HG03432 (cell line): ENCODE measurements around the gene ITPK1.
"Not testable (repeated sequence)": the region's sequence is repeated elsewhere in the genome, so short reads cannot be mapped to it uniquely, and the experiment has no call there.

Experiments
- ATAC-seq: cut with Tn5 transposase; IDR thresholded peaks from one replicate; pipeline ENCODE4 v1.9.1; 2021; ENCODE audit warnings: mild to moderate bottlenecking, moderate library complexity; ENCODE audit not compliant: unreplicated experiment

The ITPK1 gene

DNA sequence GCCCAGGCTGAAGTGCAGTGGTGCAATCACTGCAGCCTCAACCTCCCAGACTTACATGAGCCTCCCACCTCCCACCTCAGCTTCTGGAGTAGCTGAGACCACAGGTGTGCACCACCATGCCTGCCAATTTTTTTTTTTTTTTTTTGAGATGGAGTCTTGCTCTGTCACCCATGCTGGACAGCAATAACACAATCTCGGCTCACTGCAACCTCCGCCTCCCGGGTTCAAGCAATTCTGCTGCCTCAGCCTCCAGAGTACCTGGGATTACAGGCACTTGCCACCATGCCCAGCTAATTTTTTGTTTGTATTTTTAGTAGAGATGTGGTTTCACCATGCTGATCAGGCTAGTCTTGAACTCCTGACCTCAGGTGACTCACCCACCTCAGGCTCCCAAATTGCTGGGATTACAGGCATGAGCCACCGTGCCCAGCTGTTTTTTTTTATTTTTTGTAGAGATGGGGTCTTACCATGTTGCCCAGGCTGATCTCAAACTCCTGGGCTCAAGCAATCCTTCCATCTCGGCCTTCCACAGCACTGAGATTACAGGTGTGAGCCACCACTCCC is 15.6 kb upstream of the ITPK1 start:
- ATAC-seq: not testable (repeated sequence)

DNA sequence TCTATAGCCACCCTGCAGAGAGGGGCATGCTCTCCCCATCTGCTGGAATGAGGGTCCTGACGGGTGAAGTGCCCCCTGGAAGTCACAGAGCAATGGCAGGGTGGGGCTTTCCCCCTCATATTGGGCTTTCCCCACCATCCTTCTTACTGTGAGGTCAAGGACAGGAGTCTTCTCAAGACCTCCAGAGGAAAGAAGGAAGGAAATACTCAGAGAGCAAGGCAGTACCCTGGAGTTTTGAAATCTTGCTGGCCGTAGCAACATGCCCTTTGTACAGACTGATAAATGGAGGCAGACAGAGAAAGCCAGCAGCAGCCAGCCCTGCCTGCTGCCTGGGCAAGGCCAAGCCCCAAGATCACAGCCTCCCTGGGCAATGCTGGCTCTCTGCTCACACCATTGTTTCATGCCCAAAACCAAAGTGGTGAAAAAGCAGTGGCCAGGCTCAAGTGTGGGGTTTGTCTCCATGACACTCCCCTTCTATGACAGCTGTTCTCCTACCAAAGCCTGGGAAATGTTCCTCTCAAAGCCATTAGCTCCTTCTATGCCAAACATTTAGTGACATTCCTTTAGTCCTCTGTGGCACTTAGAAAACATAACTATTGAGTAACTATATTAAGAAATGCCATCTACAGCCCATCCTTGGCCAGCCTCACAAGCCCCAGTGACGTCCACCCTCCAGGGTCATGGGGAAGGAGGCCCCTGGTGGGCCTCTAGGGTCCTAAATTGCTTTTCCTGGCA is 13.2 kb upstream of the ITPK1 start:
- no peak for ATAC-seq

- no peak for ATAC-seq
Measured at GRCh38 chr14:93126111-93126510, 10.4 kb upstream of the ITPK1 start.

GRCh38 chr14:93122826-93123225 is 7.1 kb upstream of the ITPK1 start:
- no peak for ATAC-seq

GRCh38 chr14:93121030-93121834 is 5.5 kb upstream of the ITPK1 start:
- no peak for ATAC-seq

GRCh38 chr14:93120517-93120916 is 4.8 kb upstream of the ITPK1 start:
- no peak for ATAC-seq

GRCh38 chr14:93116676-93117200 is 1.0 kb upstream of the ITPK1 start:
- ATAC-seq: no peak

- peak; percentile 84 for ATAC-seq
Measured at GRCh38 chr14:93115069-93115820, 480 bp downstream of the ITPK1 start.

DNA sequence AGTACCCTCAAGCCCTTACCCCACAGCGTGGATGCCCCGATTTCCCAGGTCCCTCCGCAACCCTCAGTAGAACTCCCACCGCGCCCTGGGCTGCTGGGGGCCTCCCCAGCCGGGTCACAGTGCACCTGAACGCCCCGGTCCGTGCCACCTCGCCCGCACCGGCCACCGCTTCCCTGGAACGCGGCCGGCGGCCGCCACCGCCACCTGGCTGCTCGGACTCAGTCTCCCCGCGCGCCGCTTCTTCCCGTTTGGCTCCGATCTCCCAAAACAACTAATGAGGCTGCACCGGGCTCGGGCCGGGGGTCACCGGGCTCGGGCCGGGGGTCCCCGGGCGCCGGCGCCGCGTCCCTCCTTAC is 1.0 kb downstream of the ITPK1 start:
- ATAC-seq: no peak

GRCh38 chr14:93114068-93114710 is 1.5 kb downstream of the ITPK1 start:
- ATAC-seq: no peak

DNA sequence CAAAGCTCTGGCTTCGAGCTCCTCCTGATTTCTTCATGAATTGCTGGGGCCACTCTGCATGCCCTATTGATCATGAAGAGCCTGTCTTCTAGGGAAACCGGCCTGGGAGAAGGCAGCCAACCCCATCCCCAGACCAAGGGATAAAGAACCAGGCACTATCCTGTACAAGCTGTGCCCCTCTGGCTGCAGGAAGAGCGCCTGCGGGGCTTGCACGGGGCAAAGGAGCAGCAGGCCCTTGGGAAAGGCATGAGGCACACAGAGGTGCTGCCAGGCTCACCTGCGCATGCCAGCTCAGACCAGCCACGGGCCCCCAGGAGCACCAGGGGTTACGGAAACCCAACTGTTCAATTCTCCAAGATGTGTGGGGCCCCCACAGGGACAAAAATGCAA is 2.1 kb downstream of the ITPK1 start:
- ATAC-seq: no peak

- ATAC-seq: no peak
Measured at GRCh38 chr14:93112891-93113677, 2.6 kb downstream of the ITPK1 start.

- not testable (repeated sequence) for ATAC-seq
Measured at GRCh38 chr14:93111541-93111940, 4.2 kb downstream of the ITPK1 start.

DNA sequence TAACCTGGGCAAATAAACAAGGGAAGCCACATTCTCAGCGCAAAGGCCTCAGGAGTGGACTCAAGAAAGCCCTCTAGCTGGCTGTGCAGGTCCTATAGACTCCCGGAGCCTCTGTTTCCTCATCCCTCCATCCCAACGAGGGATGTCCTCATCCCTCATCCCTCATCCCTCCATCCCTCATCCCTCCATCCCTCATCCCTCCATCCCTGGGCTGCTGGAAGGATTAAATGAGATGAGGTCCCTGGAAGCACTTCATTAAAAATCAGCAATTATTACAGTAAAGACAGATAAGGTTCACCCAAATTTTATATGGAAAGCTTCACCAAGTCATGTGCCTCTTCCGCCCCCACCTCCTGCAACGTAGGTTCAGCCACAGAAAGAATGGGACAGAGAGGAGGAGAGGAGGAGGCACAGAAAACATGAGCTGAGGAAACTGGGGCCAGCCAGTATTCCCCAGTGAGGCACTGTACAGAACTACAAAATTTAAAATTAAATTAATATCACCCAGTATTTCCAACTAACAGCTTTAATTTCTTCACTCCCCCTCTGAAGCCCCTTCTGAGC is 4.8 kb downstream of the ITPK1 start:
- ATAC-seq: no peak

- ATAC-seq: no peak
Measured at GRCh38 chr14:93109572-93110481, 5.9 kb downstream of the ITPK1 start.

DNA sequence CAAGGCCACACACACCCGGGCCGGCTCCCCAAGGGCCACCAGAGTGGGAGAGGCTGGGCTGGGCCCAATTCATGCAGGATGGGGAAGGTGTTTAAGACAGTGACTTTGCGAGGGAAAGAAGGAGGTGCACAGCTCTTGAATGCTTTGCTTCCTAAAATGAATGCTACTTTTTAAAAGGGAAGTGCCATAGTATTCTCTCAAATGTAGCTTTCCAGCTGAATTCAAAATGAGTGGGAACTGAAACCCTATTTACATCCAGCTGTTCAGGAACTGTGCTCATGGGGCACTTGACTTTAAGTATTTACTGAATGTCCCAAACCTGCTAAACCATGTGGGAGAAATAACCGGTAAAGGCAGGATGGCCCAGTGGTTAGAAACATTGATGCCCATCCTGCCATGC is 7.6 kb downstream of the ITPK1 start:
- no peak for ATAC-seq

DNA sequence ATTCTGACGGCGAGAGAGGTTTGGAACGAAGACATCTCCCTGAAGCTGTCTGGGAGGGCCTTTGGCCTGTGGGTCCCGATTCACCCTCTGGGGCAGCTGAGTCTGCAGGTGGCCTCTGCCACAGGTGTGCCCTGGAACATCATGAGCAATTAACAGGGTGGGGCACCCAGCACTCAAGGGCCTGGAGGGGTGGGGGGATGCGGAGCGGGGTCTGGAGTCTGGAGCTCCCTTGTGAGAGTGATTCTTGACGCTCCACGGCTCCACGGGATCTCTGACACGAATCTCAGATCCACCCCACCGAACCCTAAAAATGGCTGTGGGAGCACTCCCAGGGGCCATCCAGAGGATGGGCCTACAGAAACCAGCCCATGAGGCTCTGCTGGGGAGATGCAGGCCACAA is 8.3 kb downstream of the ITPK1 start:
- ATAC-seq: no peak

DNA sequence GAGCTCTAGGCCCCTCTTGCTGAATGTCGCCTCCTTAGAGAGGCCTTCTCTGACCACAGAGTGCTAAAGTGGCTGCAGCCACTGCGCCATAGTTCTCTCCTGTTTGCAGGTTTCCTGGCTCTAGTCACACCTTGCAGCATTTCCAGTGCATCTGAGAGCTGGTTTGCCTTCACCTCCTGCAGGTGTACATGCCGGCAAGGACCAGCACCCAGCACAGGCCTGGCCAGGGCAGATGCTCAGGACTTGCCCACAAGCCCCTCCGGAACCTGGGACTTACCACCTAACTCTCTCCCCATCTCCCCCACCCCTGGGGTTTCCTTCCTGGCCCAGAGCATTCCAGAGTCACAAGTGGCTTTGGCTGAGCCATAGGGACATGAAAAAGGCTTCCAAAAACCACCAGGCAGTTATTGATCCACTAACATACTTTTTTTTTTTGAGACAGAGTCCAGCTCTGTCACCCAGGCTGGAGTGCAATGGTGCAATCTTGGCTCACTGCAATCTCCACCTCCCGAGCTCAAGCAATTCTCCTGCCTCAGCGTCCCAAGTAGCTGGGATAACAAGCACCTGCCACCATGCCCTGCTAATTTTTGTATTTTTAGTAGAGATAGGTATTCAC is 9.1 kb downstream of the ITPK1 start:
- no peak for ATAC-seq
